Measurements from ENCODE around the gene TRAF3IP1.

GRCh38 chr2:238430781-238431180 lies 110.5 kb downstream of the TRAF3IP1 start:
- TF ChIP-seq REST (IDR thresholded peaks at IDR 0.05; ENCODE audit: insufficient read depth in 1 of 2, low read depth in 2 of 2, low read length in 2 of 2) (no peak), TAF1 (IDR thresholded peaks at IDR 0.05; ENCODE audit: borderline replicate concordance, insufficient read depth, low read length) (no peak), POLR2AphosphoS5 (IDR thresholded peaks at IDR 0.05; ENCODE audit: low read depth, low read length) (no peak), SIN3A (IDR thresholded peaks at IDR 0.05; ENCODE audit: borderline replicate concordance, insufficient read depth, low read length) (no peak), FOXP2 (optimal IDR thresholded peaks at IDR 0.05; ENCODE audit: borderline replicate concordance, extremely low read depth, extremely low read length, insufficient read depth) (no peak)

Measured in PFSK-1 (cell line).